Lower leg skin (tissue), 4 donors: ENCODE measurements around the gene HACL1. TPM values are rescaled to one million over a fixed set of nuclear protein-coding genes. Genes with fewer than 3 reads are reported as not detected.

Source experiments
- DNase-seq, 2 donors: peaks; one replicate each; pipeline ENCODE4 v3.0.0-alpha.2; 2019; ENCODE audit warnings: low spot score in 2 of 2
- H3K4me3 ChIP-seq: fragments of 200-600 bp; sonication (generic); 2 replicates; pipeline ENCODE4 v1.5.1; 2017; ENCODE audit warnings: mild to moderate bottlenecking, low read depth; ENCODE audit not compliant: poor library complexity, severe bottlenecking
- POLR2A ChIP-seq, 2 donors: fragments of 450-650 bp; IDR thresholded peaks; one replicate each; pipeline ENCODE4 v1.6.1; 2016 to 2017; ENCODE audit warnings: antibody characterized with exemption in 2 of 2, mild to moderate bottlenecking in 1 of 2, moderate library complexity in 1 of 2
- WGBS, 2 donors: methylation state at CpG; one replicate each; pipeline ENCODE4 v1.1.5; 2018; 5-methylcytosine and 5-hydroxymethylcytosine counted together
- intact Hi-C: fragments of 100-400 bp; cut with DNase I; formaldehyde crosslinking; loops from one replicate; pipeline ENCODE4 v1.15.0; 2023; ENCODE audit warnings: low total_unique reads
- total RNA-seq, 4 donors: library from RNA; depleted of rRNA; stranded (reverse); fragments of >200 nt; gene quantifications; one replicate each; pipeline ENCODE4 v1.1.0, GENCODE V29; 2016
- TF ChIP-seq, protein P1 (sequence below), 3 donors: fragments of 450-650 bp; IDR thresholded peaks; one replicate each; pipeline ENCODE4 v1.5.1; 2016; ENCODE audit warnings: antibody characterized with exemption in 3 of 3, mild to moderate bottlenecking in 3 of 3, moderate library complexity in 2 of 3

The HACL1 gene
- total RNA-seq, 4 donors from 2014 or later = 13.6 to 20.4 (median 18.2) TPM

- intact Hi-C loops = loop anchor here (5.0 kb wide), 1 partner anchor 175 kb away; no protein-coding TSS in a partner anchor
- no peak for DNase-seq
- 96 to 97% methylated on average over 4 of the region's 4 CpGs for WGBS, 2 donors
- no peak overlapping the region for H3K4me3 ChIP-seq
- TF ChIP-seq, protein P1, sequence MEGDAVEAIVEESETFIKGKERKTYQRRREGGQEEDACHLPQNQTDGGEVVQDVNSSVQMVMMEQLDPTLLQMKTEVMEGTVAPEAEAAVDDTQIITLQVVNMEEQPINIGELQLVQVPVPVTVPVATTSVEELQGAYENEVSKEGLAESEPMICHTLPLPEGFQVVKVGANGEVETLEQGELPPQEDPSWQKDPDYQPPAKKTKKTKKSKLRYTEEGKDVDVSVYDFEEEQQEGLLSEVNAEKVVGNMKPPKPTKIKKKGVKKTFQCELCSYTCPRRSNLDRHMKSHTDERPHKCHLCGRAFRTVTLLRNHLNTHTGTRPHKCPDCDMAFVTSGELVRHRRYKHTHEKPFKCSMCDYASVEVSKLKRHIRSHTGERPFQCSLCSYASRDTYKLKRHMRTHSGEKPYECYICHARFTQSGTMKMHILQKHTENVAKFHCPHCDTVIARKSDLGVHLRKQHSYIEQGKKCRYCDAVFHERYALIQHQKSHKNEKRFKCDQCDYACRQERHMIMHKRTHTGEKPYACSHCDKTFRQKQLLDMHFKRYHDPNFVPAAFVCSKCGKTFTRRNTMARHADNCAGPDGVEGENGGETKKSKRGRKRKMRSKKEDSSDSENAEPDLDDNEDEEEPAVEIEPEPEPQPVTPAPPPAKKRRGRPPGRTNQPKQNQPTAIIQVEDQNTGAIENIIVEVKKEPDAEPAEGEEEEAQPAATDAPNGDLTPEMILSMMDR (IDR thresholded peaks at IDR 0.05) = no peak
- TF ChIP-seq POLR2A (IDR thresholded peaks at IDR 0.05) = no peak
Observed at GRCh38 chr3:15632212-15632580, 30.8 kb upstream of the HACL1 start.

GRCh38 chr3:15631426-15632211 is 30.2 kb upstream of the HACL1 start:
- TF ChIP-seq POLR2A (IDR thresholded peaks at IDR 0.05) = no peak
- TF ChIP-seq, protein P1 (IDR thresholded peaks at IDR 0.05) = no peak
- DNase-seq = no peak
- intact Hi-C loops = loop anchor here (5.0 kb wide), 1 partner anchor 176 kb away; no protein-coding TSS in a partner anchor

DNA sequence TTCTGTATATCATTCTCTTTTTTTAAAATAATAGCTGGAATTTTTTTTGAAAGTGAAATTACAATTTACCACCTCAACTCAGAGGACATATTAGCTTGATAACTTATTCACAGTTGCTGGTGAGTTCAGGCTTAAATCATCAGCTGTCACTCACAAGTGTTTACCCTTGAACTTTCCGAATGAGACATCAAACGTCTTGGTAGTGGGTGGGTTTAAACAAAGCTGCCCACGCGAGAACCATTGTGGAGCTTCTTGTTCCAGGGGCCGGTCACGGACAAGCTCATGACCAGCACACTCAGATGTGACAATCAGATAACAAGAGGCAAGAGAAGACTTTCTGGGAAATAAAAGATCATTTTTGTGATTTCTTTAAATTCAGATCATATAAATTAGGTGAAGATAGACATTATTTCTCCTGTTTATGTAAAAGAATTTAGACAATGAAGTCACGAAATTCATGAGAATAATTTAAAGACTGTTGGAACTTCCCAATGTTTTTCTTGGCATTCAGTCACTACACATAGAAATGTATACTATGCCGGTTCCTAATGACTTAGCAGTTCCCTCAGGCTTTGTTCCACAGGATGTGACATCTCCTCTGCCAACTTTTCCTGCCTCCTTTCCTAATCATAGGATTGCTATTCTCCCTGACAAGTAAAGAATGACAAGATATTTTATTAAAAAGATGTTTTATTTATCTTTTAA is 29.4 kb upstream of the HACL1 start:
- WGBS, 2 donors = 10 to 20% methylated on average over 8 of the region's 8 CpGs
- TF ChIP-seq, protein P1 (IDR thresholded peaks at IDR 0.05) = no peak
- no peak for TF ChIP-seq POLR2A (IDR thresholded peaks at IDR 0.05)
- no peak overlapping the region for H3K4me3 ChIP-seq
- DNase-seq = no peak
- intact Hi-C loops = loop anchor here (5.0 kb wide), 1 partner anchor 177 kb away; no protein-coding TSS in a partner anchor

More at GRCh38 chr3:15631426-15632211, 30.2 kb upstream of the HACL1 start:
- no peak overlapping the region for H3K4me3 ChIP-seq
- WGBS, 2 donors = 82 to 88% methylated on average over 12 of the region's 12 CpGs

- no peak overlapping the region for H3K4me3 ChIP-seq
- peak in 1 of 2 donors; percentile 70 for DNase-seq
- intact Hi-C loops = loop anchor here (5.0 kb wide), 1 partner anchor 177 kb away; no protein-coding TSS in a partner anchor
- no peak for TF ChIP-seq POLR2A (IDR thresholded peaks at IDR 0.05)
- TF ChIP-seq, protein P1 (IDR thresholded peaks at IDR 0.05) = peak in 1 of 3 donors; percentile 56
- 35 to 36% methylated on average over 10 of the region's 10 CpGs for WGBS, 2 donors
Observed at GRCh38 chr3:15629860-15630597, 28.7 kb upstream of the HACL1 start.

GRCh38 chr3:15628967-15629366 is 27.6 kb upstream of the HACL1 start:
- intact Hi-C loops = no loop called here
- TF ChIP-seq, protein P1 (IDR thresholded peaks at IDR 0.05) = no peak
- no peak for TF ChIP-seq POLR2A (IDR thresholded peaks at IDR 0.05)
- DNase-seq = no peak
- H3K4me3 ChIP-seq = no peak overlapping the region
